Ovary (tissue), 9 donors: ENCODE results near the gene LRRC66. TPM values are rescaled to one million over a fixed set of nuclear protein-coding genes. Genes with fewer than 3 reads are reported as not detected.

Experiments used
- DNase-seq, 5 donors: peaks; one replicate each; pipeline ENCODE4 v3.0.0-alpha.2; 2019 to 2020
- H3K27ac ChIP-seq, 2 donors: fragments of 200-600 bp; one replicate each; pipeline versions ENCODE4 v1.5.1 to v1.8.0; 2019 to 2022
- H3K27me3 ChIP-seq: fragments of 200-600 bp; one replicate; pipeline ENCODE4 v1.8.0; 2022
- H3K36me3 ChIP-seq: fragments of 200-600 bp; sonication (generic); one replicate; pipeline ENCODE4 v1.5.1; 2019
- H3K4me1 ChIP-seq: one replicate; pipeline ENCODE4 v1.8.1; 2013; ENCODE audit warnings: mild to moderate bottlenecking, moderate library complexity; ENCODE audit not compliant: insufficient read depth
- H3K4me3 ChIP-seq: fragments of 200-600 bp; sonication (generic); one replicate; pipeline ENCODE4 v1.5.1; 2017
- H3K9me3 ChIP-seq, 2 donors: fragments of 200-600 bp in 1 of 2; sonication (generic) in 1 of 2; one replicate each; pipeline versions ENCODE4 v1.5.1 to v1.8.1; 2013 to 2019; ENCODE audit warnings: mild to moderate bottlenecking in 1 of 2, moderate library complexity in 1 of 2
- EP300 ChIP-seq: sonication (generic); formaldehyde crosslinking; IDR thresholded peaks from one replicate; pipeline ENCODE4 v1.6.1; 2017; ENCODE audit warnings: antibody characterized with exemption
- POLR2A ChIP-seq: fragments of 450-650 bp; IDR thresholded peaks from one replicate; pipeline ENCODE4 v1.6.1; 2017; ENCODE audit warnings: antibody characterized with exemption, mild to moderate bottlenecking, moderate library complexity
- WGBS, 3 donors: extraction: QIAGEN DNeasy Blood & Tissue Kit in 1 of 3; methylation state at CpG; one replicate each; pipeline versions ENCODE4 v1.1.5 to v1.1.7; 2013 to 2017; 5-methylcytosine and 5-hydroxymethylcytosine counted together
- intact Hi-C, 4 donors: fragments of 100-400 bp; cut with DNase I; formaldehyde crosslinking; loops; one replicate each; pipeline versions ENCODE4 v1.11.0 to v1.15.1; 2022 to 2023
- polyA plus RNA-seq, 2 donors: library from polyadenylated mRNA; stranded (reverse); fragments of 200-250 nt in 1 of 2; fragments of 350-450 nt in 1 of 2; fragmentation: Illumina TruSeq in 1 of 2; extraction: RNeasy Lipid Tissue Mini Kit (QIAGEN cat#74804) in 1 of 2; gene quantifications; one replicate each; pipeline ENCODE4 v1.2.3, GENCODE V29; 2013 to 2014
- total RNA-seq, 7 donors: library from RNA; depleted of rRNA in 2 of 7; stranded (reverse); fragments of >200 nt in 2 of 7; fragmentation: NEBNext Ultra II Directional in 3 of 7; extraction: Animal tissue kit (Norgen Biotek cat#: 25700) in 3 of 7; gene quantifications; one replicate each; pipeline versions ENCODE4 v1.1.0 to v1.2.4, GENCODE V29; 2016 to 2023
- TF ChIP-seq, protein P1 (sequence below), 3 donors: fragments of 450-650 bp in 2 of 3; fragments of 200-600 bp in 1 of 3; IDR thresholded peaks; one replicate each; pipeline versions ENCODE4 v1.5.1 to v1.8.0; 2016 to 2022; ENCODE audit warnings: antibody characterized with exemption in 3 of 3, mild to moderate bottlenecking in 1 of 3
- donor health status: DM: no; HTN: no; CAD: no; lungs with moderate emphysema.
- donor health status: DM: no; HTN: no; CAD: no.
- donor health status: Bipolar disorder and iron deficiency.
- donor health status: DM: yes; HTN: yes; CAD: no.
- donor health status: DM: no; HTN: no; CAD: no.
- donor health status: DM: yes; HTN: yes; CAD: no.

Gene LRRC66
- total and polyA plus RNA-seq, 9 donors: 0.11 to 0.48 (median 0.28) TPM

GRCh38 chr4:52057196-52057595 is 37.0 kb upstream of the LRRC66 start:
- Histone ChIP-seq H3K27me3 (no peaks in the 10 kb centered on the region), H3K4me1 (no peaks in the 10 kb centered on the region), H3K36me3 (no peaks in the 10 kb centered on the region), H3K27ac (no peak overlapping the region), H3K9me3 (peaks cover 0 to under 1% of the 10 kb centered on the region in 2 donors), H3K4me3 (no peak overlapping the region)
- intact Hi-C loops: no loop called here
- TF ChIP-seq POLR2A (no peak), EP300 (no peak)
- TF ChIP-seq, protein P1, sequence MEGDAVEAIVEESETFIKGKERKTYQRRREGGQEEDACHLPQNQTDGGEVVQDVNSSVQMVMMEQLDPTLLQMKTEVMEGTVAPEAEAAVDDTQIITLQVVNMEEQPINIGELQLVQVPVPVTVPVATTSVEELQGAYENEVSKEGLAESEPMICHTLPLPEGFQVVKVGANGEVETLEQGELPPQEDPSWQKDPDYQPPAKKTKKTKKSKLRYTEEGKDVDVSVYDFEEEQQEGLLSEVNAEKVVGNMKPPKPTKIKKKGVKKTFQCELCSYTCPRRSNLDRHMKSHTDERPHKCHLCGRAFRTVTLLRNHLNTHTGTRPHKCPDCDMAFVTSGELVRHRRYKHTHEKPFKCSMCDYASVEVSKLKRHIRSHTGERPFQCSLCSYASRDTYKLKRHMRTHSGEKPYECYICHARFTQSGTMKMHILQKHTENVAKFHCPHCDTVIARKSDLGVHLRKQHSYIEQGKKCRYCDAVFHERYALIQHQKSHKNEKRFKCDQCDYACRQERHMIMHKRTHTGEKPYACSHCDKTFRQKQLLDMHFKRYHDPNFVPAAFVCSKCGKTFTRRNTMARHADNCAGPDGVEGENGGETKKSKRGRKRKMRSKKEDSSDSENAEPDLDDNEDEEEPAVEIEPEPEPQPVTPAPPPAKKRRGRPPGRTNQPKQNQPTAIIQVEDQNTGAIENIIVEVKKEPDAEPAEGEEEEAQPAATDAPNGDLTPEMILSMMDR (IDR thresholded peaks at IDR 0.05): no peak
- DNase-seq: no peak

- H3K27ac ChIP-seq: no peak overlapping the region
- no peaks in the 10 kb centered on the region for H3K4me1 ChIP-seq
- WGBS, 3 donors: 92 to 97% (median 94%) methylated on average over 3 of the region's 3 CpGs
- no peaks in the 10 kb centered on the region for H3K27me3 ChIP-seq
- H3K9me3 ChIP-seq: peaks cover 0 to 9% of the 10 kb centered on the region in 2 donors
- intact Hi-C loops: no loop called here
- no peak overlapping the region for H3K4me3 ChIP-seq
- no peak for DNase-seq
- H3K36me3 ChIP-seq: no peaks in the 10 kb centered on the region
- TF ChIP-seq EP300 (no peak), POLR2A (no peak)
- TF ChIP-seq, protein P1 (IDR thresholded peaks at IDR 0.05): no peak
Measured at GRCh38 chr4:52054254-52054653, 34.1 kb upstream of the LRRC66 start.

DNA sequence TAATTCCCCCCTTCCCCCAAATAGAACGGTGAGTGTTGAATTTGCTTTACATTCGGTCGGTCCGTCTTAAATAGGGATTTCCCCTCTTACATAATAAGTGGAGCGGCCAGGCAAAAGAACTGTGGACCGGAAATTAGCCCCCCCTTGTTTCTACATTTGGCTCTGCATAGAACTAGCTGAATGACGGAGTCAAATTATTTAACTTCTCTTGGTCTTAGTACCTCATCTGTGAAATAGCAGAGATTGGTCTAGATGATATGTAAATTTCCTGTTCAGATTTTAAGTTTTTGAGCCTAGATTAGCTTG is 32.3 kb upstream of the LRRC66 start:
- Histone ChIP-seq H3K4me3 (peak overlapping the region; percentile 47), H3K9me3 (peaks cover 0 to 9% of the 10 kb centered on the region in 2 donors), H3K27ac (no peak overlapping the region), H3K27me3 (no peaks in the 10 kb centered on the region), H3K4me1 (no peaks in the 10 kb centered on the region), H3K36me3 (no peaks in the 10 kb centered on the region)
- intact Hi-C loops: no loop called here
- no peak for DNase-seq
- 66 to 70% (median 68%) methylated on average over 7 of the region's 7 CpGs for WGBS, 3 donors
- TF ChIP-seq POLR2A (no peak), EP300 (no peak)
- TF ChIP-seq, protein P1 (IDR thresholded peaks at IDR 0.05): no peak

DNA sequence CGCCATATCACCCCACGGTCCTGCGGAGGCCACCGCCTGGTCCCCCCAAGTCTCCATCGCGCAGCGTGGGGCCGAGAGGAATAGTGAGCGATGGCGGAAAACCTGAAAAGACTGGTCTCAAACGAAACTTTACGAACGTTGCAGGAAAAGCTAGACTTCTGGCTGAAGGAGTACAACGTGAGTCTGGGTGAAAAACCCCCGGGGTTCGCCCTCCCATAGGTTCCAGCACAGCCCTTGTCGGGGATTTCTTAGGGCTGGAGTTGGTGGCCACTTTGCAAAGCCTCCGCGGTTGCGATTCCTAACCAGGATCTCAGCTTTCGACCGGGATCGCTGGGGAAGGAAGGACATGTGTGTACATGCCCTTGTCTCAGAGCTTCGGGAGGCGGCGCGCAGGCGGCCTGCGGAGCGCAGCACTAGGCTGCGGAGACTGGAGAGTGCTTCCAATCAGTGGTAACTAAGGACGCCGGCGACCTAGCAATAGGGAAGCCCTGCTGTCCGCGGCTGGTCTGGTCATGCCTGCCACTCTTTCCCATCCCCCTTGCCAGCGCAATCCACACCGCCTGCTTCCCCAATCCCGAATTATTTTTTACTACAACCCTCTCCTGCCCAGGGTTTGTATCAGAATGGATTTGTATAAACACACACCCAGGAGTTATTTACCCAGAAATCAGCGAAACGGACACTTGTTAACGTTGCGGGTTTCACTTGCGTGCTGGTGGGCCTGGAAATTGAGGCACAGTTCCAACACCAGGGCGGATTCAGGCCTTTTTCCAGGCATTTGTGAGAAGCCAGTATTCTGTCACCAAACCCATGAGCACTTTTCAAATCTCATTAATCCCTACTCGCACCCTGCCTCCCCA is 31.7 kb upstream of the LRRC66 start:
- Histone ChIP-seq H3K4me1 (no peaks in the 10 kb centered on the region), H3K9me3 (peaks cover 0 to 9% of the 10 kb centered on the region in 2 donors), H3K27me3 (no peaks in the 10 kb centered on the region), H3K36me3 (no peaks in the 10 kb centered on the region), H3K4me3 (peak overlapping the region; percentile 47), H3K27ac (peak overlapping the region in 1 of 2 donors; percentile 29)
- intact Hi-C loops: no loop called here
- DNase-seq: peak; percentile 28 to 52 (median 35)
- no peak for TF ChIP-seq EP300
- no peak for TF ChIP-seq POLR2A
- TF ChIP-seq, protein P1 (IDR thresholded peaks at IDR 0.05): no peak
- 13 to 15% (median 13%) methylated on average over 46 of the region's 46 CpGs for WGBS, 3 donors
